Mesendoderm (in vitro differentiated cells): ENCODE measurements around the gene EP400.

Source experiments
- DNase-seq: peaks from one replicate; pipeline ENCODE4 v3.0.0; 2013
- H2AK5ac ChIP-seq: 2 replicates; pipeline ENCODE4 v1.6.1; 2013; ENCODE audit warnings: low read length, inconsistent platforms
- H2BK120ac ChIP-seq: 2 replicates; pipeline ENCODE4 v1.6.1; 2013; ENCODE audit warnings: low read depth, mild to moderate bottlenecking, low read length, moderate library complexity, mixed read lengths
- H2BK15ac ChIP-seq: replicated peaks from 2 replicates; pipeline ENCODE4 v1.6.1; 2013; ENCODE audit warnings: low read depth, mild to moderate bottlenecking, moderate library complexity
- H2BK5ac ChIP-seq: 2 replicates; pipeline ENCODE4 v1.6.1; 2013; ENCODE audit warnings: low read length, inconsistent platforms
- H3K18ac ChIP-seq: 2 replicates; pipeline ENCODE4 v1.6.1; 2013; ENCODE audit warnings: mild to moderate bottlenecking, low read length, mixed read lengths
- H3K23ac ChIP-seq: one replicate; pipeline ENCODE4 v1.6.1; 2013; ENCODE audit warnings: low read length
- H3K27ac ChIP-seq: 2 replicates; pipeline ENCODE4 v1.5.1; 2013; ENCODE audit warnings: low read depth, mild to moderate bottlenecking, inconsistent platforms, low read length, moderate library complexity
- H3K27me3 ChIP-seq: 2 replicates; pipeline ENCODE4 v1.6.1; 2013; ENCODE audit warnings: low read length, control low read depth, mild to moderate bottlenecking, inconsistent platforms; ENCODE audit not compliant: insufficient read depth, poor library complexity
- H3K36me3 ChIP-seq: 2 replicates; pipeline ENCODE4 v1.6.1; 2013; ENCODE audit warnings: low read length, inconsistent platforms; ENCODE audit not compliant: control insufficient read depth, insufficient read depth
- H3K4ac ChIP-seq: one replicate; pipeline ENCODE4 v1.6.1; 2013; ENCODE audit warnings: low read depth, mild to moderate bottlenecking, low read length, moderate library complexity
- H3K4me1 ChIP-seq: 2 replicates; pipeline ENCODE4 v1.6.1; 2013; ENCODE audit warnings: low read depth, low read length, inconsistent platforms; ENCODE audit not compliant: control insufficient read depth
- H3K4me2 ChIP-seq: 2 replicates; pipeline ENCODE4 v1.6.1; 2013; ENCODE audit warnings: low read length
- H3K4me3 ChIP-seq: 2 replicates; pipeline ENCODE4 v1.5.1; 2013; ENCODE audit warnings: mild to moderate bottlenecking, low read length
- H3K56ac ChIP-seq: one replicate; pipeline ENCODE4 v1.6.1; 2013; ENCODE audit warnings: low read length
- H3K79me1 ChIP-seq: 2 replicates; pipeline ENCODE4 v1.6.1; 2013; ENCODE audit warnings: low read length, inconsistent platforms
- H3K79me2 ChIP-seq: 2 replicates; pipeline ENCODE4 v1.6.1; 2013; ENCODE audit warnings: mild to moderate bottlenecking, low read length; ENCODE audit not compliant: control insufficient read depth, insufficient read depth
- H3K9ac ChIP-seq: 2 replicates; pipeline ENCODE4 v1.6.1; 2013; ENCODE audit warnings: low read length, inconsistent platforms
- H4K5ac ChIP-seq: one replicate; pipeline ENCODE4 v1.6.1; 2013; ENCODE audit warnings: low read length
- H4K8ac ChIP-seq: one replicate; pipeline ENCODE4 v1.6.1; 2013; ENCODE audit warnings: low read depth, mild to moderate bottlenecking, control low read depth, low read length, moderate library complexity
- WGBS: extraction: QIAGEN DNeasy Blood & Tissue Kit; methylation state at CpG from one replicate; pipeline ENCODE4 v1.1.7; 2013; ENCODE audit warnings: low lambda C conversion rate, missing lambda C conversion rate; ENCODE audit not compliant: insufficient coverage; ENCODE audit errors: extremely low coverage; 5-methylcytosine and 5-hydroxymethylcytosine counted together

The EP400 gene

DNA sequence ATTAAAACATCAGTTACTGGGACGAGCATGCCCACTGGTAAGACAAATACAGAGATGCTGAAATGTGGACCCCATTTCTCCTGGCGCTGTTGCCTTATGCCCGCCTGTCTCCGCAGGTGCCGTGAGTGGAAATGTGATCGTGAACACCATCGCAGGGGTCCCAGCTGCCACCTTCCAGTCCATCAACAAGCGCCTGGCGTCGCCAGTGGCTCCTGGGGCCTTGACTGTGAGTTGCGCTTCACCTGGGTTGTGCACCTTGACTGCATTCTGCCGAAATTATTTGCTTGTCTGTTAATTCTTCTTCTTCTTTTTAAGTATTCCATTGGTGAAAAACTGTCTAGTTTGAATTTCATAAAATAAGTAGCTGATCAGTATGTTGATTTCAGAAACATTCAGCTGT is 105.2 kb downstream of the EP400 start:
- Histone ChIP-seq H3K9ac (no peak overlapping the region), H3K36me3 (peaks cover 10% of the 10 kb centered on the region), H3K4me1 (no peaks in the 10 kb centered on the region)

DNA sequence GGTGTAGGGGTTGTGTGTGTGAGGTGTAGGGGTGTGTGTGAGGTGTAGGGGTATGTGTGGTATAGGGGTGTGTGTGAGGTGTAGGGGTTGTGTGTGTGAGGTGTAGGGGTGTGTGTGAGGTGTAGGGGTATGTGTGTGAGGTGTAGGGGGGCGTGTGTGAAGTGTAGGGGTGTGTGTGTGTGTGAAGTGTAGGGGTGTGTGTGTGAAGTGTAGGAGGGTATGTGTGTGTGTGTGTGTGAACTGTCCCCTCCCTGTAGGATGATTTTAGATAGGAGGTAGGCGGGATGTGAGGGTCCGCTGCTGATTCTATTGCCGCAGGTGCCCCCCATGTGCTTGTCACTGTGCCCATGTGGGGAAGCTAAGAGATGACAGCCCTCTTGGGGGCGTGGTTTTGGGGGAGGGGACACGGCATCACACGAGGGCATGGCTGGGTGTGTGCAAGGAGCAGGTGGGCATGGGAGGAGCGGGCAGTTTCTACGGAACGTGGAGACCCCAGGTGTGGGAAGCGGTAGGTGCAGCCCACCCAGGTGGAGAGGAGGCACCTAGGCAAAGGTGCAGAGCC is 105.9 kb downstream of the EP400 start:
- H3K18ac ChIP-seq, result no peak overlapping the region
- H3K56ac ChIP-seq, result no peak overlapping the region
- no peaks in the 10 kb centered on the region for H3K27me3 ChIP-seq
- H3K79me2 ChIP-seq, result no peaks in the 10 kb centered on the region
- no peak overlapping the region for H2BK15ac ChIP-seq
- WGBS, result 100% methylated on average over 1 of the region's 11 CpGs
- no peak for DNase-seq
- no peak overlapping the region for H3K9ac ChIP-seq
- no peak overlapping the region for H3K23ac ChIP-seq
- H2BK120ac ChIP-seq, result no peak overlapping the region
- no peak overlapping the region for H3K4me2 ChIP-seq
- no peak overlapping the region for H4K5ac ChIP-seq
- H2BK5ac ChIP-seq, result no peak overlapping the region
- H3K4me3 ChIP-seq, result no peak overlapping the region
- no peak overlapping the region for H3K4ac ChIP-seq
- H3K79me1 ChIP-seq, result no peaks in the 10 kb centered on the region
- H3K36me3 ChIP-seq, result peaks cover 10% of the 10 kb centered on the region
- no peak overlapping the region for H3K27ac ChIP-seq
- no peak overlapping the region for H4K8ac ChIP-seq
- H2AK5ac ChIP-seq, result no peak overlapping the region
- no peaks in the 10 kb centered on the region for H3K4me1 ChIP-seq

More for the DNA sequence above, 105.2 kb downstream of the EP400 start:
- Histone ChIP-seq H3K27ac (no peak overlapping the region), H2BK120ac (no peak overlapping the region), H3K4me2 (no peak overlapping the region), H2BK15ac (no peak overlapping the region), H3K27me3 (no peaks in the 10 kb centered on the region), H3K4me3 (no peak overlapping the region), H3K18ac (no peak overlapping the region), H4K5ac (no peak overlapping the region), H3K79me2 (no peaks in the 10 kb centered on the region), H3K79me1 (no peaks in the 10 kb centered on the region), H3K56ac (no peak overlapping the region), H2AK5ac (no peak overlapping the region), H4K8ac (no peak overlapping the region), H3K4ac (no peak overlapping the region), H3K23ac (no peak overlapping the region), H2BK5ac (no peak overlapping the region)
- no CpG with 5 or more reads among the region's 12 CpGs for WGBS
- no peak for DNase-seq

DNA sequence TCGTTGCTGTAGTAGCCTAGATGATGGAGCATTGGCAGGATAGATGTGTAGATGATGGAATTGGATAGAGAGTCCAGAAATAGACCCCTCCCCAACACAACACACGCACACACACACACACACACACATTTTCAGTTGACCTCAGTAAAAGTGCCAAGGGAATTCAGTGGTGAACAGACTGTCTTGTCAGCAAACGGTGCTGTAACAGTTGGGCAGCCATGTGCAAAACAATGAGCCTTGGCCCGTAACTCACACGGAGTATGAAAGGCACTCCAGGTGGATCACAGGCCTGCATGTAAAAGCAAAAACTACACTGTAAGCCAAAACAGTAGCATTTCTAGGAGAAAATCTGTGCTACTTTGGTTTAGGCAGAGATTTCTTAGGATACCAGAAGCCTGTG is 106.6 kb downstream of the EP400 start:
- no peak overlapping the region for H4K5ac ChIP-seq
- H3K56ac ChIP-seq, result no peak overlapping the region
- no peak overlapping the region for H2AK5ac ChIP-seq
- no peak overlapping the region for H3K27ac ChIP-seq
- H3K23ac ChIP-seq, result no peak overlapping the region
- no peak overlapping the region for H3K9ac ChIP-seq
- H3K4me1 ChIP-seq, result no peaks in the 10 kb centered on the region
- H3K79me2 ChIP-seq, result no peaks in the 10 kb centered on the region
- no peak overlapping the region for H2BK15ac ChIP-seq
- H3K18ac ChIP-seq, result no peak overlapping the region
- no peak overlapping the region for H3K4me3 ChIP-seq
- no peak overlapping the region for H3K4ac ChIP-seq
- no peak overlapping the region for H2BK120ac ChIP-seq
- no peak overlapping the region for H4K8ac ChIP-seq
- no CpG with 5 or more reads among the region's 5 CpGs for WGBS
- peaks cover 7% of the 10 kb centered on the region for H3K36me3 ChIP-seq
- no peak overlapping the region for H2BK5ac ChIP-seq
- no peak overlapping the region for H3K4me2 ChIP-seq
- H3K27me3 ChIP-seq, result no peaks in the 10 kb centered on the region
- DNase-seq, result no peak
- no peaks in the 10 kb centered on the region for H3K79me1 ChIP-seq

DNA sequence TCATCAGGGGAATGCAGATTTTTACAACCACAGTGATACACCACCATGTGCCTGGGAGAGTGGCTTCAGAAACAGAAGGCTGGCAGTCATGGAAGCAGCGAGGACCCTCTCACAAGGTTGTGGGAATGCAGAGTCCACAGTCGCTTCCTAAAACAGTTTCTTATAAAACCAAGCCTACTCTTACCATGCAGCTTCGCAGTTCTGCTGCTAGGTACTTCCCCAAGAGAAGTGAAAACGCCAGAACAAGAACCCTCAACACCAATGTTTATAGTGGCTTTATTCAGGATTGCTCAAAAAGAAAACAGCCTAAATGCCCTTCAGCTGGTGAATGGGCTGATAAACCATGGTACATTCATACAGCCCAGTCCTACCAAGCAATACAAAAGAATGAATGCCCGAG is 107.2 kb downstream of the EP400 start:
- H3K56ac ChIP-seq, result no peak overlapping the region
- H2BK15ac ChIP-seq, result no peak overlapping the region
- no peak overlapping the region for H3K4me2 ChIP-seq
- no peak overlapping the region for H3K4ac ChIP-seq
- H4K5ac ChIP-seq, result no peak overlapping the region
- H3K23ac ChIP-seq, result no peak overlapping the region
- H3K4me1 ChIP-seq, result no peaks in the 10 kb centered on the region
- H2BK120ac ChIP-seq, result no peak overlapping the region
- no peak overlapping the region for H3K4me3 ChIP-seq
- H3K27me3 ChIP-seq, result no peaks in the 10 kb centered on the region
- H3K18ac ChIP-seq, result no peak overlapping the region
- H2BK5ac ChIP-seq, result no peak overlapping the region
- WGBS, result no CpG with 5 or more reads among the region's 5 CpGs
- H3K79me2 ChIP-seq, result no peaks in the 10 kb centered on the region
- H3K36me3 ChIP-seq, result peaks cover 7% of the 10 kb centered on the region
- H2AK5ac ChIP-seq, result no peak overlapping the region
- no peak overlapping the region for H3K27ac ChIP-seq
- no peak overlapping the region for H4K8ac ChIP-seq
- no peaks in the 10 kb centered on the region for H3K79me1 ChIP-seq
- no peak overlapping the region for H3K9ac ChIP-seq
- DNase-seq, result no peak

DNA sequence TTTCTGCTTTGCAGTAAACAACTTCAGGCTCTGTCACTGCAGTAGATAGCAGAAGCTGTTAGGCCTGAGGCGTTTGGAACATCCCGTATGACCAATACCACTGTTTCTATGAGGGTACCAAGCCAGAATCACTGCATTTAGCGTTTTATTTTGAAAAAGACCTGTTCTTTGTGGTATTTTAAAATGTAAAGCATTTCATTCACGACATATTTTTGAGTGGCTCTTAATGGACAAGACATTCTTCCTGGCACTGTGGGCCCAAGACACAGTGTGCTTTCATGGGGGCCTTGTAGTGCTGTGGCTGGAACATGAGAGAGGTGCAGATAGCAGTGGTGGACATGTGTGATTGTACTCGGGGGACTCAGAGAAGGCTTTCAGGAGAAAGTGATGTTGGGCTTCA is 107.9 kb downstream of the EP400 start:
- no peak overlapping the region for H3K4ac ChIP-seq
- no peaks in the 10 kb centered on the region for H3K4me1 ChIP-seq
- H4K5ac ChIP-seq, result no peak overlapping the region
- no peak for DNase-seq
- no peak overlapping the region for H3K27ac ChIP-seq
- no peaks in the 10 kb centered on the region for H3K79me1 ChIP-seq
- H3K18ac ChIP-seq, result no peak overlapping the region
- H2BK15ac ChIP-seq, result no peak overlapping the region
- H3K79me2 ChIP-seq, result no peaks in the 10 kb centered on the region
- H3K4me2 ChIP-seq, result no peak overlapping the region
- WGBS, result no CpG with 5 or more reads among the region's 5 CpGs
- H3K9ac ChIP-seq, result no peak overlapping the region
- H2AK5ac ChIP-seq, result no peak overlapping the region
- no peak overlapping the region for H2BK120ac ChIP-seq
- H3K56ac ChIP-seq, result no peak overlapping the region
- H3K27me3 ChIP-seq, result no peaks in the 10 kb centered on the region
- H2BK5ac ChIP-seq, result no peak overlapping the region
- no peak overlapping the region for H3K23ac ChIP-seq
- H3K4me3 ChIP-seq, result no peak overlapping the region
- peaks cover 10% of the 10 kb centered on the region for H3K36me3 ChIP-seq
- H4K8ac ChIP-seq, result no peak overlapping the region

DNA sequence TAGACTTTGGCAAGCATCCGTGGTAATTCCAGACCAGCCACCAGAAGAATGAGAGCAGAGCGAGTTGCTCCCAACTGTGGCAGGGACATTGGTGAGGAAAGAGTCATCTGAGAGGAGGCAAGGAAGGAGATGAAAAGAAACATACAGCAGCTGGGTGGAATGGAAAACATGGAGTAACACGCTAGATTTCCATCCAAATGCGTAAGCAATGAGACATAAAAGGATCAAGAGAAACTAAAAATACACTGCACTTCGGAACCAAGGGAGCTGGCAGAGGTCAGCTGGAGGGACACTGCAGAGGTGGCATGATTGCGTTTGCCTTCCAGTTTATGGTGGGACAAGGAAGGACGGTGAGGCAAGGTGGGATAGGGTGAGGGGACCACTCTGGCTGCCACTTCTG is 111.5 kb downstream of the EP400 start:
- Histone ChIP-seq H3K18ac (no peak overlapping the region), H3K4me3 (no peak overlapping the region), H4K5ac (no peak overlapping the region), H3K79me1 (no peaks in the 10 kb centered on the region), H3K9ac (no peak overlapping the region), H2BK15ac (no peak overlapping the region), H3K4me2 (no peak overlapping the region), H4K8ac (no peak overlapping the region), H3K4me1 (no peaks in the 10 kb centered on the region), H2BK120ac (no peak overlapping the region), H2AK5ac (no peak overlapping the region), H2BK5ac (no peak overlapping the region), H3K56ac (no peak overlapping the region), H3K27ac (no peak overlapping the region), H3K79me2 (no peaks in the 10 kb centered on the region), H3K36me3 (peaks cover 9% of the 10 kb centered on the region), H3K23ac (no peak overlapping the region), H3K4ac (no peak overlapping the region), H3K27me3 (no peaks in the 10 kb centered on the region)
- WGBS, result no CpG with 5 or more reads among the region's 7 CpGs
- no peak for DNase-seq
